Progenitor cell of endocrine pancreas (in vitro differentiated cells): Measurements from ENCODE around the gene MGA. TPM values are rescaled to one million over a fixed set of nuclear protein-coding genes. Genes with fewer than 3 reads are reported as not detected.

ENCODE experiments used
- DNase-seq: peaks from one replicate; pipeline ENCODE4 v3.0.0; 2021; ENCODE audit warnings: low spot score; ENCODE audit not compliant: unreplicated experiment
- H3K27ac Mint-ChIP-seq: 2 replicates; pipeline ENCODE4 v1.8.0; 2021; ENCODE audit warnings: mild to moderate bottlenecking, moderate library complexity, mixed read lengths
- H3K27me3 Mint-ChIP-seq: 2 replicates; pipeline ENCODE4 v1.8.0; 2021; ENCODE audit warnings: mixed read lengths
- H3K36me3 Mint-ChIP-seq: 2 replicates; pipeline ENCODE4 v1.8.0; 2022; ENCODE audit warnings: mixed read lengths; ENCODE audit not compliant: insufficient read depth
- H3K4me1 Mint-ChIP-seq: 2 replicates; pipeline ENCODE4 v1.8.0; 2021; ENCODE audit warnings: low read depth, mixed read lengths
- H3K4me3 Mint-ChIP-seq: 2 replicates; pipeline ENCODE4 v1.8.0; 2021; ENCODE audit warnings: low read depth, mild to moderate bottlenecking, moderate library complexity, mixed read lengths
- H3K9me3 Mint-ChIP-seq: 2 replicates; pipeline ENCODE4 v1.8.0; 2021; ENCODE audit warnings: low read depth, mixed read lengths
- total RNA-seq: library from RNA; stranded (reverse); gene quantifications from 2 replicates; pipeline ENCODE4 v1.2.1, GENCODE V29; 2021
- TF ChIP-seq, protein P1 (sequence below): fragments of 200-600 bp; sonication (generic); IDR thresholded peaks from one replicate; pipeline ENCODE4 v1.5.0; 2021; ENCODE audit warnings: antibody characterized with exemption, mild to moderate bottlenecking; ENCODE audit not compliant: unreplicated experiment

Gene MGA
- total RNA-seq, 1 donor from 2014 or later: 71.2 TPM

DNA sequence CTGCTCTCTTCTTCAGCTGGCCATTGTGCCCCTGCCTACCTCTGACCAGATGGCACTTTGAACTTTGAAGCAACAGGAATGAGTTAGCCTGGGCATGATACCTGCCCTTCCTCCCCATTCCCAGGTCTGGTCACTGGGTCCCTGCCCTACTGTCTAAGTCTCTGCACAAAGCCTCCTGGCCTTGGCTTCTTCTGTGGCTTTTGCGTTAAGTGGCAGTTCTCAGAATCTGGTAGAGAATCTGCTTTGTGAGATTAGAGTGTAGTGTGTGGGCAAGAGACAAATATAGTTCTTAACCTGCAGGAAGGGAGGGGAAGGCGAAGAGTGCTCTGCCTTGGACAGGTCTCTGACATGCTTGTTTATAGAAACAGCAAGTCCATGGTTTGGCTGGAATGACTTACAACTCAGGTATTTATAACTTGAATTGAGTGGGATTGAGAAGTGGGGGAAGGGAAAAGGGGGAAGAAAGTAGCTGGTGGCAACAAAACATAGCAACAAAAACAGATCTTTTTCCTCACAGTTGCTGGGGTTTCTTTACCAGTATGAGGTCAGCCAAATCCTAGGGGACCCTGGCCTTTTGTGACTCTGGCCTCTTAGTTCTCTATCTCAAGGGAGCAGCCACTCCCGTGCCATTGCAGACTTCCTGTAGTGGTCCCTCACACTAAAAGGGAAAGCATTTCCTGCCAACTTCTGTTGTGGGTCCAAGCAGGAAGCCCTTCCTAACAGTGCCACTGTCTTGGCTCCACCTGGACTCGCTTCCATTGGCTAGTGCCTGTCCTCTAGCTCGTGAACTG, 130.7 kb downstream of the MGA start:
- TF ChIP-seq, protein P1, sequence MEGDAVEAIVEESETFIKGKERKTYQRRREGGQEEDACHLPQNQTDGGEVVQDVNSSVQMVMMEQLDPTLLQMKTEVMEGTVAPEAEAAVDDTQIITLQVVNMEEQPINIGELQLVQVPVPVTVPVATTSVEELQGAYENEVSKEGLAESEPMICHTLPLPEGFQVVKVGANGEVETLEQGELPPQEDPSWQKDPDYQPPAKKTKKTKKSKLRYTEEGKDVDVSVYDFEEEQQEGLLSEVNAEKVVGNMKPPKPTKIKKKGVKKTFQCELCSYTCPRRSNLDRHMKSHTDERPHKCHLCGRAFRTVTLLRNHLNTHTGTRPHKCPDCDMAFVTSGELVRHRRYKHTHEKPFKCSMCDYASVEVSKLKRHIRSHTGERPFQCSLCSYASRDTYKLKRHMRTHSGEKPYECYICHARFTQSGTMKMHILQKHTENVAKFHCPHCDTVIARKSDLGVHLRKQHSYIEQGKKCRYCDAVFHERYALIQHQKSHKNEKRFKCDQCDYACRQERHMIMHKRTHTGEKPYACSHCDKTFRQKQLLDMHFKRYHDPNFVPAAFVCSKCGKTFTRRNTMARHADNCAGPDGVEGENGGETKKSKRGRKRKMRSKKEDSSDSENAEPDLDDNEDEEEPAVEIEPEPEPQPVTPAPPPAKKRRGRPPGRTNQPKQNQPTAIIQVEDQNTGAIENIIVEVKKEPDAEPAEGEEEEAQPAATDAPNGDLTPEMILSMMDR: no peak
- Mint-ChIP-seq H3K27ac (no peak overlapping the region), H3K4me1 (peaks cover 19% of the 10 kb centered on the region), H3K9me3 (no peaks in the 10 kb centered on the region), H3K4me3 (no peak overlapping the region), H3K36me3 (no peaks in the 10 kb centered on the region), H3K27me3 (no peaks in the 10 kb centered on the region)
- no peak for DNase-seq

DNA sequence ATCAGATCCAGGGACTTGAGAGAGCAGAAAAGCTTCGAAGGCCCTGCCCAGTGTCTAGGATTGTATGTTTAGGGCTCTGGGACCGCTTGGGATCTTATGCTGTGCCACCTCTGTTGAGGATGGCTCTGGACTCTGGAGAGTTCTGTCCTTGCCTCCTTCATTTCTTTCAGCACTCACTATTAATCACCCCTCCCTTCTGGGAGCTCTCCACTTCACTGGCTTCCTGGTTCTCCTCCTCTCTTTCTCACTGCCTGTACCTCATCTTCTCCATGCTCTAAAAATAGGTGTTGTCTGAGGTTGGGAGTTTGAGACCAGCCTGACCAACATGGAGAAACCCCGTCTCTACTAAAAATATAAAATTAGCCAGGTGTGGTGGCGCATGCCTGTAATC, 131.3 kb downstream of the MGA start:
- TF ChIP-seq, protein P1: no peak
- peaks cover 19% of the 10 kb centered on the region for H3K4me1 Mint-ChIP-seq
- no peak overlapping the region for H3K27ac Mint-ChIP-seq
- no peaks in the 10 kb centered on the region for H3K36me3 Mint-ChIP-seq
- no peak for DNase-seq
- no peak overlapping the region for H3K4me3 Mint-ChIP-seq
- no peaks in the 10 kb centered on the region for H3K27me3 Mint-ChIP-seq
- H3K9me3 Mint-ChIP-seq: no peaks in the 10 kb centered on the region

GRCh38 chr15:41792000-41792637, 131.9 kb downstream of the MGA start:
- no peaks in the 10 kb centered on the region for H3K36me3 Mint-ChIP-seq
- no peak overlapping the region for H3K27ac Mint-ChIP-seq
- no peaks in the 10 kb centered on the region for H3K27me3 Mint-ChIP-seq
- H3K4me1 Mint-ChIP-seq: peaks cover 19% of the 10 kb centered on the region
- TF ChIP-seq, protein P1: no peak
- H3K9me3 Mint-ChIP-seq: no peaks in the 10 kb centered on the region
- no peak for DNase-seq
- H3K4me3 Mint-ChIP-seq: no peak overlapping the region

DNA sequence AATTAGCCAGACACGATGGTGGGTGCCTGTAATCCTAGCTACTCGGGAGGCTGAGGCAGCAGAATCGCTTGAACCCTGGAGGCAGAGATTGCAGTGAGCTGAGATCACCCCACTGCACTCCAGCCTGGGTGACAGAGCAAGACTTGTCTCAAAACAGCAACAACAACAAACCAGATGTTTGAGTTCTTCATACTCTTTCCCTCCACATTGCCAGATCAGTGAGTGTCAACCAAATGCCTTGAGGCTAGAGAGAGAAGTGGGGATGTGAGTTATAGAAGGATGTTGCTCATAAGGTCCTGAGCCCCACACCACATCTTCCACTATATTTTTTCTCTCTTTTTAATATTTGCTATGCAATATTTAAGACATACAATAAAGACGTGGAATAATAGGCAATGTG, 133.9 kb downstream of the MGA start:
- no peak for DNase-seq
- H3K36me3 Mint-ChIP-seq: no peaks in the 10 kb centered on the region
- no peak overlapping the region for H3K4me3 Mint-ChIP-seq
- H3K9me3 Mint-ChIP-seq: no peaks in the 10 kb centered on the region
- TF ChIP-seq, protein P1: no peak
- no peaks in the 10 kb centered on the region for H3K27me3 Mint-ChIP-seq
- no peak overlapping the region for H3K27ac Mint-ChIP-seq
- peaks cover 11% of the 10 kb centered on the region for H3K4me1 Mint-ChIP-seq

GRCh38 chr15:41795996-41796856, 136.0 kb downstream of the MGA start:
- H3K36me3 Mint-ChIP-seq: peaks cover 5% of the 10 kb centered on the region
- H3K4me3 Mint-ChIP-seq: no peak overlapping the region
- no peaks in the 10 kb centered on the region for H3K4me1 Mint-ChIP-seq
- H3K9me3 Mint-ChIP-seq: no peaks in the 10 kb centered on the region
- TF ChIP-seq, protein P1: no peak
- no peaks in the 10 kb centered on the region for H3K27me3 Mint-ChIP-seq
- no peak overlapping the region for H3K27ac Mint-ChIP-seq
- DNase-seq: no peak
